IMR-90 (cell line): ENCODE measurements around the gene IL37. TPM values are rescaled to one million over a fixed set of nuclear protein-coding genes. Genes with fewer than 3 reads are reported as not detected.

Experiments used
- ATAC-seq: fragments of 200-7000 bp; cut with Tn5 transposase; 2 replicates; pipeline ENCODE4 v1.9.1; 2020; ENCODE audit warnings: low read depth, mild to moderate bottlenecking, moderate library complexity
- BruUV-seq: library from RNA; stranded (reverse); fragments of 400-500 nt; replicated peaks from 2 replicates; lab custom pipeline; 2021; lab: Mats Ljungman, UMichigan
- CTCF ChIA-PET: fragments of 300-600 bp; formaldehyde crosslinking; extraction: SDS; loops from one replicate; lab custom pipeline; 2021; ENCODE audit warnings: antibody characterized with exemption; lab: Yijun Ruan, JAX
- POLR2A ChIA-PET: fragments of 300-600 bp; sonication (Branson Sonifier 250); formaldehyde crosslinking; loops from one replicate; lab custom pipeline; 2022; ENCODE audit warnings: antibody characterized with exemption; ENCODE audit not compliant: unreplicated experiment; lab: Charles Lee
- DNase-seq: peaks from one replicate; pipeline ENCODE4 v3.0.0; 2013
- H2AFZ ChIP-seq: replicated peaks from 2 replicates; pipeline ENCODE3; 2013; ENCODE audit warnings: low read length, mild to moderate bottlenecking; ENCODE audit not compliant: poor library complexity
- H2AK5ac ChIP-seq: 2 replicates; pipeline ENCODE4 v1.6.1; 2013; ENCODE audit warnings: low read depth, low read length, inconsistent platforms
- H2AK9ac ChIP-seq: replicated peaks from 2 replicates; pipeline ENCODE3; 2013; ENCODE audit warnings: mild to moderate bottlenecking, low read depth, low read length, moderate library complexity; ENCODE audit not compliant: poor library complexity
- H2BK120ac ChIP-seq: 2 replicates; pipeline ENCODE4 v1.6.1; 2013; ENCODE audit warnings: low read depth, low read length, inconsistent platforms
- H2BK15ac ChIP-seq: 3 replicates; pipeline ENCODE4 v1.6.1; 2013; ENCODE audit warnings: low read depth, low read length, inconsistent platforms
- H2BK20ac ChIP-seq: 2 replicates; pipeline ENCODE4 v1.6.1; 2013; ENCODE audit warnings: low read depth, mild to moderate bottlenecking, inconsistent platforms, low read length, moderate library complexity
- H2BK5ac ChIP-seq: 2 replicates; pipeline ENCODE4 v1.6.1; 2013; ENCODE audit warnings: mild to moderate bottlenecking, low read depth, low read length, inconsistent platforms; ENCODE audit not compliant: poor library complexity, severe bottlenecking
- H3K14ac ChIP-seq: replicated peaks from 2 replicates; pipeline ENCODE4 v1.6.1; 2013; ENCODE audit warnings: low read depth, low read length, inconsistent platforms
- H3K18ac ChIP-seq: 2 replicates; pipeline ENCODE4 v1.6.1; 2013; ENCODE audit warnings: low read depth, low read length, control low read depth
- H3K23ac ChIP-seq: 2 replicates; pipeline ENCODE4 v1.6.1; 2013; ENCODE audit warnings: low read depth, low read length, inconsistent platforms
- H3K27ac ChIP-seq: 2 replicates; pipeline ENCODE4 v1.5.1; 2013; ENCODE audit warnings: mild to moderate bottlenecking, control low read depth, low read length; ENCODE audit not compliant: insufficient read depth
- H3K27me3 ChIP-seq: 2 replicates; pipeline ENCODE4 v1.6.1; 2013; ENCODE audit warnings: low read length; ENCODE audit not compliant: control insufficient read depth, insufficient read depth
- H3K36me3 ChIP-seq: 2 replicates; pipeline ENCODE4 v1.6.1; 2013; ENCODE audit warnings: low read length, mixed read lengths; ENCODE audit not compliant: control insufficient read depth, insufficient read depth
- H3K4ac ChIP-seq: 2 replicates; pipeline ENCODE4 v1.6.1; 2013; ENCODE audit warnings: low read depth, low read length, inconsistent platforms
- H3K4me1 ChIP-seq: 2 replicates; pipeline ENCODE4 v1.6.1; 2013; ENCODE audit warnings: low read length, mixed read lengths; ENCODE audit not compliant: control insufficient read depth, insufficient read depth
- H3K4me2 ChIP-seq: 2 replicates; pipeline ENCODE4 v1.6.1; 2013; ENCODE audit warnings: low read depth, mild to moderate bottlenecking, control low read depth, low read length, moderate library complexity
- H3K4me3 ChIP-seq: 2 replicates; pipeline ENCODE4 v1.5.1; 2013; ENCODE audit warnings: low read depth, mild to moderate bottlenecking, control low read depth, low read length, moderate library complexity; ENCODE audit not compliant: insufficient read depth
- H3K56ac ChIP-seq: 2 replicates; pipeline ENCODE4 v1.6.1; 2013; ENCODE audit warnings: low read length, inconsistent platforms; ENCODE audit not compliant: insufficient read depth; ENCODE audit errors: extremely low read depth
- H3K79me1 ChIP-seq, 2 experiments: 2 replicates each; pipeline ENCODE4 v1.6.1; 2013; ENCODE audit warnings: low read length in 2 of 2, inconsistent platforms in 1 of 2, low read depth in 1 of 2
- H3K9ac ChIP-seq: 2 replicates; pipeline ENCODE4 v1.6.1; 2013; ENCODE audit warnings: low read depth, low read length, control low read depth
- H3K9me1 ChIP-seq: 2 replicates; pipeline ENCODE4 v1.6.1; 2013; ENCODE audit warnings: low read length, inconsistent platforms; ENCODE audit not compliant: insufficient read depth
- H3K9me3 ChIP-seq: 2 replicates; pipeline ENCODE4 v1.6.1; 2013; ENCODE audit warnings: low read length; ENCODE audit not compliant: control insufficient read depth, insufficient read depth
- H4K20me1 ChIP-seq: 2 replicates; pipeline ENCODE4 v1.6.1; 2013; ENCODE audit warnings: low read length, inconsistent platforms; ENCODE audit not compliant: insufficient read depth
- H4K5ac ChIP-seq: 2 replicates; pipeline ENCODE4 v1.6.1; 2013; ENCODE audit warnings: mild to moderate bottlenecking, low read depth, low read length, control low read depth
- H4K8ac ChIP-seq, 2 experiments: 2 replicates each; pipeline ENCODE4 v1.6.1; 2013; ENCODE audit warnings: low read depth in 2 of 2, low read length in 2 of 2, control low read depth in 1 of 2, inconsistent platforms in 1 of 2
- H4K91ac ChIP-seq: 2 replicates; pipeline ENCODE4 v1.6.1; 2013; ENCODE audit warnings: low read depth, low read length, inconsistent platforms; ENCODE audit not compliant: insufficient read depth
- BHLHE40 ChIP-seq: fragments of 150-350 bp; IDR thresholded peaks from 2 replicates; pipeline ENCODE4 v1.6.1; 2016; ENCODE audit warnings: mild to moderate bottlenecking, low read depth, low read length
- CEBPB ChIP-seq: IDR thresholded peaks from 2 replicates; pipeline ENCODE4 v1.6.1; 2012; ENCODE audit warnings: low read depth, low read length, improper control_type of control experiment
- CHD1 ChIP-seq: IDR thresholded peaks from 2 replicates; pipeline ENCODE4 v1.6.1; 2012; ENCODE audit warnings: low read depth, low read length, improper control_type of control experiment
- FOS ChIP-seq: fragments of 150-350 bp; IDR thresholded peaks from 2 replicates; pipeline ENCODE4 v1.6.1; 2016; ENCODE audit warnings: low read depth, low read length
- MAFK ChIP-seq: IDR thresholded peaks from 2 replicates; pipeline ENCODE4 v1.6.1; 2012; ENCODE audit warnings: low read depth, low read length, improper control_type of control experiment
- MAZ ChIP-seq: IDR thresholded peaks from 2 replicates; pipeline ENCODE4 v1.6.1; 2012; ENCODE audit warnings: low read depth, mild to moderate bottlenecking, low read length, improper control_type of control experiment, moderate library complexity, borderline replicate concordance
- MXI1 ChIP-seq: IDR thresholded peaks from 2 replicates; pipeline ENCODE4 v1.6.1; 2012; ENCODE audit warnings: low read depth, mild to moderate bottlenecking, low read length, moderate library complexity, borderline replicate concordance
- NFE2L2 ChIP-seq: fragments of 150-350 bp; IDR thresholded peaks from 2 replicates; pipeline ENCODE4 v1.6.1; 2016; ENCODE audit warnings: low read depth, mild to moderate bottlenecking, low read length
- POLR2A ChIP-seq: IDR thresholded peaks from 2 replicates; pipeline ENCODE4 v1.6.1; 2012; ENCODE audit warnings: mild to moderate bottlenecking, low read depth, low read length
- RAD21 ChIP-seq: IDR thresholded peaks from 2 replicates; pipeline ENCODE4 v1.6.1; 2012; ENCODE audit warnings: low read length, improper control_type of control experiment
- RCOR1 ChIP-seq: IDR thresholded peaks from 2 replicates; pipeline ENCODE4 v1.6.1; 2012; ENCODE audit warnings: mild to moderate bottlenecking, low read length, improper control_type of control experiment; ENCODE audit not compliant: insufficient replicate concordance
- RFX5 ChIP-seq: IDR thresholded peaks from 2 replicates; pipeline ENCODE4 v1.8.0; 2012; ENCODE audit warnings: low read depth, mild to moderate bottlenecking, low read length, moderate library complexity
- WGBS, 2 experiments: methylation state at CpG; one replicate each; pipeline versions ENCODE4 v1.1.5 to v1.1.7; 2013; ENCODE audit warnings: missing lambda C conversion rate in 2 of 2; ENCODE audit not compliant: insufficient read length in 1 of 2; ENCODE audit errors: extremely low coverage in 2 of 2; 5-methylcytosine and 5-hydroxymethylcytosine counted together
- dilution Hi-C: fragments of 300-500 bp; cut with HindIII; formaldehyde crosslinking; loops from one replicate; pipeline ENCODE4 v1.14.3; 2018; ENCODE audit warnings: low sequenced_read_pairs; ENCODE audit not compliant: unreplicated experiment
- in situ Hi-C: fragments of 300-500 bp; cut with MboI; formaldehyde crosslinking; loops from 3 replicates; pipeline ENCODE4 v1.14.3; 2019; ENCODE audit warnings: low sequenced_read_pairs, inconsistent platforms, mixed read lengths
- intact Hi-C: fragments of 100-400 bp; cut with micrococcal nuclease; formaldehyde crosslinking; loops from 2 replicates; pipeline ENCODE4 v1.10.0; 2022
- polyA plus RNA-seq, 3 experiments: library from polyadenylated mRNA; depleted of rRNA; stranded (reverse); fragments of >200 nt; gene quantifications; 2 replicates each; pipeline ENCODE4 v1.2.3, GENCODE V29; 2012; ENCODE audit warnings: low replicate concordance in 1 of 3
- total RNA-seq: library from RNA; depleted of rRNA; stranded (reverse); fragments of >200 nt; gene quantifications from 2 replicates; pipeline ENCODE4 v1.2.3, GENCODE V29; 2012
- TF ChIP-seq, protein P1 (sequence below): fragments of 150-350 bp; IDR thresholded peaks from 2 replicates; pipeline ENCODE4 v1.6.1; 2016; ENCODE audit warnings: low read depth, mild to moderate bottlenecking, low read length, moderate library complexity, borderline replicate concordance
- TF ChIP-seq, protein P2 (sequence below): conservative IDR thresholded peaks from 2 replicates; pipeline ENCODE4 v1.5.1; 2012; ENCODE audit warnings: mild to moderate bottlenecking, low read depth, low read length, improper control_type of control experiment
- TF ChIP-seq, protein P3 (sequence below): fragments of 150-350 bp; IDR thresholded peaks from 2 replicates; pipeline ENCODE4 v1.6.1; 2017; ENCODE audit warnings: mild to moderate bottlenecking, antibody characterized with exemption, low read length, low read depth

The IL37 gene
- total and polyA plus RNA-seq, 2 of the 4 experiments (the other 2 are of a cell fraction) = 0.15 TPM; not detected in 1

DNA sequence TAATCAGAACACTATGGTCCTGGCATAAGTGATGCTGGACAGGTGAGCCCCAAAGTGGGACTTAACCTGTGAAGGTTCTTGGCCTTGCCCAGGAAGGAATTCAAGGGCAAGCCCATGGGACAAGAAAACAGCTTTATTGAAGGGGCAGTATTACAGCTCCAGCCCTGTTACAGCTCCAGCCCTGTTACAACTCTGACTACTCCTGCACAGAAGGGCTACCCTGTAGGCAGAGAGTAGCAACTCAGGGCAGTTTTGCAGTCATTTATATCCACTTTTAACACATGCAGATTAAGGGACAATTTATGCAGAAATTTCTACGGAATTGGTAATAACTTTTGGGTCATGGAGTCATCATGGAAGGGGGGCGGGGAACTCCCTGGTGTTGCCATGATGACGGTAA lies 15.7 kb downstream of the IL37 start:
- H3K4me3 ChIP-seq = no peak overlapping the region
- H4K5ac ChIP-seq = no peak overlapping the region
- H2BK120ac ChIP-seq = no peak overlapping the region
- BruUV-seq = no TSS peak
- WGBS, 2 experiments = no CpG with 5 or more reads among the region's 3 CpGs
- H4K91ac ChIP-seq = no peak overlapping the region
- intact Hi-C loops (loop anchor here (2.0 kb wide), 1 partner anchor 36 kb away; no protein-coding TSS in a partner anchor), in situ Hi-C loops (no loop called here), dilution Hi-C loops (no loop called here)
- H3K4me1 ChIP-seq = no peaks in the 10 kb centered on the region
- peaks cover 12% of the 10 kb centered on the region for H3K27me3 ChIP-seq
- H3K18ac ChIP-seq = no peak overlapping the region
- H2AK9ac ChIP-seq = no peak overlapping the region
- no peak overlapping the region for H2BK15ac ChIP-seq
- no peak overlapping the region for H2BK5ac ChIP-seq
- no peaks in the 10 kb centered on the region for H3K9me3 ChIP-seq
- DNase-seq (no peak), ATAC-seq (no peak)
- no peak overlapping the region for H3K56ac ChIP-seq
- H3K27ac ChIP-seq = no peak overlapping the region
- POLR2A ChIA-PET = no interaction called here
- no peak overlapping the region for H3K4me2 ChIP-seq
- H3K23ac ChIP-seq = no peak overlapping the region
- H2AK5ac ChIP-seq = no peak overlapping the region
- no peak overlapping the region for H2AFZ ChIP-seq
- no peak overlapping the region for H3K4ac ChIP-seq
- no peaks in the 10 kb centered on the region for H3K9me1 ChIP-seq
- no peak overlapping the region for H4K8ac ChIP-seq
- H3K9ac ChIP-seq = no peak overlapping the region
- no peaks in the 10 kb centered on the region for H3K79me1 ChIP-seq
- no peak overlapping the region for H3K14ac ChIP-seq
- no peaks in the 10 kb centered on the region for H4K20me1 ChIP-seq
- no peaks in the 10 kb centered on the region for H3K36me3 ChIP-seq
- no peak for TF ChIP-seq FOS
- TF ChIP-seq MAFK = no peak
- TF ChIP-seq RCOR1 = no peak
- no peak for TF ChIP-seq BHLHE40
- TF ChIP-seq RFX5 = no peak
- no peak for TF ChIP-seq NFE2L2
- TF ChIP-seq, protein P1, sequence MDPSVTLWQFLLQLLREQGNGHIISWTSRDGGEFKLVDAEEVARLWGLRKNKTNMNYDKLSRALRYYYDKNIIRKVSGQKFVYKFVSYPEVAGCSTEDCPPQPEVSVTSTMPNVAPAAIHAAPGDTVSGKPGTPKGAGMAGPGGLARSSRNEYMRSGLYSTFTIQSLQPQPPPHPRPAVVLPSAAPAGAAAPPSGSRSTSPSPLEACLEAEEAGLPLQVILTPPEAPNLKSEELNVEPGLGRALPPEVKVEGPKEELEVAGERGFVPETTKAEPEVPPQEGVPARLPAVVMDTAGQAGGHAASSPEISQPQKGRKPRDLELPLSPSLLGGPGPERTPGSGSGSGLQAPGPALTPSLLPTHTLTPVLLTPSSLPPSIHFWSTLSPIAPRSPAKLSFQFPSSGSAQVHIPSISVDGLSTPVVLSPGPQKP = no peak
- TF ChIP-seq CHD1 = no peak
- TF ChIP-seq, protein P2, sequence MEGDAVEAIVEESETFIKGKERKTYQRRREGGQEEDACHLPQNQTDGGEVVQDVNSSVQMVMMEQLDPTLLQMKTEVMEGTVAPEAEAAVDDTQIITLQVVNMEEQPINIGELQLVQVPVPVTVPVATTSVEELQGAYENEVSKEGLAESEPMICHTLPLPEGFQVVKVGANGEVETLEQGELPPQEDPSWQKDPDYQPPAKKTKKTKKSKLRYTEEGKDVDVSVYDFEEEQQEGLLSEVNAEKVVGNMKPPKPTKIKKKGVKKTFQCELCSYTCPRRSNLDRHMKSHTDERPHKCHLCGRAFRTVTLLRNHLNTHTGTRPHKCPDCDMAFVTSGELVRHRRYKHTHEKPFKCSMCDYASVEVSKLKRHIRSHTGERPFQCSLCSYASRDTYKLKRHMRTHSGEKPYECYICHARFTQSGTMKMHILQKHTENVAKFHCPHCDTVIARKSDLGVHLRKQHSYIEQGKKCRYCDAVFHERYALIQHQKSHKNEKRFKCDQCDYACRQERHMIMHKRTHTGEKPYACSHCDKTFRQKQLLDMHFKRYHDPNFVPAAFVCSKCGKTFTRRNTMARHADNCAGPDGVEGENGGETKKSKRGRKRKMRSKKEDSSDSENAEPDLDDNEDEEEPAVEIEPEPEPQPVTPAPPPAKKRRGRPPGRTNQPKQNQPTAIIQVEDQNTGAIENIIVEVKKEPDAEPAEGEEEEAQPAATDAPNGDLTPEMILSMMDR = no peak
- TF ChIP-seq, protein P3, sequence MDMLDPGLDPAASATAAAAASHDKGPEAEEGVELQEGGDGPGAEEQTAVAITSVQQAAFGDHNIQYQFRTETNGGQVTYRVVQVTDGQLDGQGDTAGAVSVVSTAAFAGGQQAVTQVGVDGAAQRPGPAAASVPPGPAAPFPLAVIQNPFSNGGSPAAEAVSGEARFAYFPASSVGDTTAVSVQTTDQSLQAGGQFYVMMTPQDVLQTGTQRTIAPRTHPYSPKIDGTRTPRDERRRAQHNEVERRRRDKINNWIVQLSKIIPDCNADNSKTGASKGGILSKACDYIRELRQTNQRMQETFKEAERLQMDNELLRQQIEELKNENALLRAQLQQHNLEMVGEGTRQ = no peak
- no peak for TF ChIP-seq RAD21
- TF ChIP-seq MXI1 = no peak
- no peak for TF ChIP-seq CEBPB
- TF ChIP-seq POLR2A = no peak
- TF ChIP-seq MAZ = no peak
- no peak overlapping the region for H2BK20ac ChIP-seq
- CTCF ChIA-PET = interaction anchor here (0.7 to 1.2 kb wide), 2 partner anchors 13 to 15 kb away, joined by 3 to 4 read pairs; no protein-coding TSS in a partner anchor
